HG03025 (cell line): Measurements from ENCODE around the gene DHRS12.
A peak's percentile ranks its signal among the peaks of the same experiment; 100 is the strongest.

Experiments
- ATAC-seq: cut with Tn5 transposase; IDR thresholded peaks from one replicate; pipeline ENCODE4 v1.9.1; 2021; ENCODE audit warnings: mild to moderate bottlenecking, moderate library complexity; ENCODE audit not compliant: unreplicated experiment, low FRiP score

Gene DHRS12

DNA sequence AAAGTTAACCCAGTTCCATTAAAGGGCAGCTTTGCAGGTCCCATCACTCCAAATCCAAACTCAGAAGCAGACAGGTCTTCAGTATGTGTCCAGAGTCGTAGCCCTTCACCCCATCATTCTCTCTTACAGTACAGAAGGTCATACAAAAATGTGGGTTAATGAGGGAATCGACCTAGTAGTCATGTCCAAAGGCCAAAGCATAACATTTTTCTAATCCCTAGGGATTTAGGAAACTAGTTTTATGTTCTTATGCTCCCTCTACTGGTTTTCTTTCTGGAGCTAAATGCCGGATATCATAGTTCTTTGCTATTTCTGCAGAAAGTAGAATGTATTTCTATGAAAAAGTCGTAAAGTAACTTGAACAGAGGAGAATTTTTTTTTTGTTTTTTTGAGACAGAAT lies 72.2 kb downstream of the DHRS12 start:
- no peak for ATAC-seq

DNA sequence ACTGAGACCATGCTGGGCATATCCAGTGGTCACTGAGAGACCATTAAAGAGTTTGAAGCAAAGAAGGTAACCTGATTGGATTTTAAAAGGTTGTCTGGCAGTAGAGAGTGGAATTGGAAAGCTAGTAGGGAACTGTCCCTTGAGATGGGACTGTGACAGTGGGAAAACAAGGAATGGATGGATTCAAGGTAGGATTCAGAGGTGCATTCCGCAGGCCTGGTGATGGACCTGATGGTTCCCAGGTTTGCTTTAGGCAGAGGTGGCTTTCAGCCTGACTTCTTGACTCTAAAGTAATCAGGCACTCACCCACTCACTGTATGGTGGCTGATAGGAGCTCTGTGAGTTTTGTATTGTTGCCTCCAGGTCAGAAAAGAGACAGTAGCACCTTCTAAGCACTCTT lies 73.0 kb downstream of the DHRS12 start:
- ATAC-seq = no peak

DNA sequence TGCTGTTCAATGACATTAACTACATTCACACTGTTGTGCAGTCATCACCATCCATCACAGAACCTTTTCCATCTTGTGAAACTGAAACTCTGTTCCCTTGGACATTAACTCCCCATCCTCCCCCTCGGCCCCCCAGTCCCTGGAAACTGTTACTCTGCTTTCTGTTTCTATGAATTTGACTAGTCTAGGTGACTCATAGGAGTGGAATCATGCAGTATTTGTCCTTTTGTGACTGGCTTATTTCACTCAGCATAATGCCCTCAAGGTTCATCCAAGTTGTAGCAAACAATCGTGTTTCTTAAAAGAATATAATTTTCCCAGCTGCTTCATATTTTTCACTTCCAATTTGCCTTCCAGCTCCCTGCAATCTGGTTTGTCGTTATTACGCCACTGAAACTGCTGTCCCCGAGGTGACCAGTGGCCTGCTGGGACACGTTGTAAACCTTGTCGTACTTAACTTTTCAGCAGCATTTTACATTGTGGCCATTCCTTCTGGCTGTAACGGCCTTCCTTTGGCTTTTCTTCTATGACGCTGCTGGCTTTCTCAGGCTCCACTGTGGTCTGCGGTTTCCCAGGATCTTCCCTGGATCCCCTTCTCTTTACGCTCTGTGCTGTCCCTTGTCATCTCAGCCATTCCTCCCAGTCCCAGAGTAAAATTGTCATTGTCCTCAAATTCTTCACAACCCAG lies 74.0 kb downstream of the DHRS12 start:
- ATAC-seq = no peak

DNA sequence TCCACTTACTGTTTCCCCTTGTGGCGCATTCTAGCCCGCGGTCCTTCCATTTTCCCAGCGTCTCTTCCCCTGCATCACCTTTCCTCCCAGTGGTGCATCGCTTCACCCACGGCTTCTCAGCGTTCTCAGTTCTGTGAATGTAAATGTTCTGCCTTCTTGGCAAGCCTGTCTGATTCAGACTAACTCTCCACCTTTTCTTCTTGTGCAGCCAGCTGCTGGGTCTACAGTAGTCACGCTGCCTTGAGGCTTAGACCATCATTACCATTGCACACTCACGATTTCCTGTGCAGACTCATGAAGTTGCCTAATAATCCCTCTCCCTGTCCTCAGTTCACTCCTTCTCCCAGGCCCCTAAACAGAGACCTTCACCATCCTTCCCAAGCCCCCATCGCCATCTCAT lies 75.0 kb downstream of the DHRS12 start:
- no peak for ATAC-seq

DNA sequence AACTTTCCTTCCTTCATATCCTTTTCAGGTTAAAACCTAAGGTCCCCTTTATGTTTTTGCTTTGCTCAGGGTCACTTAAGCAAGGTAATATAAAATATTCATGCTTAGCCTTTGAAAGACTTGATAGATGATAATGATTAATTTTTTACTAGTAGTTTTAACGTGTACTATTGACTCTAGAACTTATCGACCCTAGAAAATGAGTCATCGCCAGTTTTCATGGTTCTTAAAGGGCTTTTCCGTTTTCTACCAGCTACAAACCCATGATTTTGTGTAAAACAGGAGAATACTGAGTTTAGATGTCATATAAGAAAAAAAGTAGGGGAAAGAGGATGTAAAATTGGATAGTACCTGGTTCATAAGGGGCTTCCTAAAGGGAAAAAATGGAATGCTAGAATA lies 75.7 kb downstream of the DHRS12 start:
- no peak for ATAC-seq

DNA sequence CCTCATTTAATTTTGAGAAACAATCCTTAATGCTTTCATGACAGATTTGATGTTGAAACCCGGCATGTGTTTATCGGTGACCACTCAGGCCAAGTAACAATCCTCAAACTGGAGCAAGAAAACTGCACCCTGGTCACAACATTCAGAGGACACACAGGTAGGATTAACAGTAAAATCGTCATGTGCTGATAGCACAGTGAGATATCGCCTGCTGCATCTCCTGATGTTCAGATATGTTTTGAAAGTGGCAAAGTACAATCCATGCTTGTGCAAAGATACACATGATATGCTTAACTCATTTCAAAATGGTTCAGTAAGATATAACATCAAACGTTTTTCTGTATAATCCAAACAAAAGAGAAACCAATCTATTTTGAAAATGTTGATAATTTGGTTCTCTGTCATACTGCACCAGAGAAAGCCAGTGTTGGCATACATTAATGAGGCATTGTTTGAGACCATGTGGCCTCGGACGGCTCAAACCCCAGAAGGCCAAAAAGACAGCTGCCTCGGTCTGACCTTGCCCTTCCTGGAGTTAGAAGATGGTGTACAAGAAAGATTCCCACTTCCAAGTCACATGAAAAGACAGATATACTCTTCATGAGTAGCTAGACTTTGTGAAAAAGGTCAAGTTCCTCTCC lies 76.2 kb downstream of the DHRS12 start:
- ATAC-seq = no peak

DNA sequence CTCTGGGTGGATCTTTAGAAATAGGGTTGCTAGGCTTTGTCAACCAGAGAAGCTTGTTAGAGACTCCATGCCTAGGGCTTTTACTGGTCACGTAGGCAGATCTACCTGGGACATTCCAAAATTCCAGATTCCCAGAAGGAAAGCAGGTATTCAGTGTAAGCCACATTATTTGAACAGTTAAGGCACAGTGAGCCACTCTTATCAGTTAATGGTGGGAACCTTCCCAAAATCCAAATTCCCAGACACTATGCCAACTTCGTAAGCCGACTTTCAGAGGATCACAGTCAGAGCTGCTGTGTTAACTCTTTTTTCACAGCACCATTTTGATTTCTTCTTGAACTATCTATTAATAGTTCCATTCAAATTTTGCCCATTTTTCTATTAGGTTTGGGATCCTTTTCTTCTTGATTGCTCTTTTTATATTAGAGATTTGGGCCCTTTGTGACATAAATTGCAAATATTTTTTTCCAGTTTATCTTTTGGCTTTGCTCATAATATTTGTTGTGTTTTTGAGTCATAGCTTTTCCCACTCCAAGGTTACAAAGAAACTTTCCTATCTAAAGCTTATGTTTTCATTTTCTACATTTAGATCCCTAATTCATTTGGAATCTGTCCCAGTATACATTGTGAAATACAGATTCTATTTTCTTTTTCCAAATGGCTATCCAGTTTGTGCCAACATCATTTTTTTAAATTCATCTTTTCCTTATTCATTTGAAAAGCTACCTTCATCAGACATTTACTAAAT lies 77.3 kb downstream of the DHRS12 start:
- no peak for ATAC-seq

DNA sequence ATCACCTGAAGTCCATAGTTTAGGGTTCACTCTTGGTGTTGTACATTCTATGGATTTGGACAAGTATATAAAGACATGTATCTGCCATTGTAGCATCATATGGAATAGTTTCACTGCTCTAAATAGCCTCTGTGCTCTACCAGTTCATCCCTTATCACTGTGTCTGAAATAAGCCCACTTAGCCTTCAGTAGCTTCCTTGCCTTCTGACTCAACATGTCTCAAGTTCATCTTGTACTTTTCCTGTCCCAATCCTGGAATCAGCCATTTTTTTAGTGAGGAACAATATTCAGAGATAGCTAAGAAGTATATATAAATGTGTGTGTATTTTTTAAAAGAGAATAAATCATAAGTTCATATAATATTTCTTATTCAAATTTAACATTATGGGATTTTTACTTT lies 79.2 kb downstream of the DHRS12 start:
- no peak for ATAC-seq

DNA sequence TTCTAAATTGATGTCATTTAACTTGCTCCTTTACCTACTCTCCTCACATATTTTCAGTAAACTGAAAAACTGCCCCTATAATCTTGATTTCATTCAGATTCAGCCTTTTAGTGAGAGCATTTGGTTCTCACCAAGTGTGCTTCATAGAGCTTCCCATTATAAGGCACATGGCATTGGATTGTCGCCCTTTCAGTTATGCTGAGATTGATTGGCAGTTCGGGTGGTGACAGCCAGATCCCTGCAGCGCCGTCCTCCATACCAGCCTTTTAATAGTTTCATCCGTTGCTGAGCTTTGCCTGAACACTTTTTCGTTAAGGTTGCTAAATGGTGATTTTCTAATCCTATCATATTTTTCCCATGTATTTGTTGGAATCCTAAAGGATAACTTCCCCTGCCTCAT lies 80.4 kb downstream of the DHRS12 start:
- ATAC-seq = no peak

DNA sequence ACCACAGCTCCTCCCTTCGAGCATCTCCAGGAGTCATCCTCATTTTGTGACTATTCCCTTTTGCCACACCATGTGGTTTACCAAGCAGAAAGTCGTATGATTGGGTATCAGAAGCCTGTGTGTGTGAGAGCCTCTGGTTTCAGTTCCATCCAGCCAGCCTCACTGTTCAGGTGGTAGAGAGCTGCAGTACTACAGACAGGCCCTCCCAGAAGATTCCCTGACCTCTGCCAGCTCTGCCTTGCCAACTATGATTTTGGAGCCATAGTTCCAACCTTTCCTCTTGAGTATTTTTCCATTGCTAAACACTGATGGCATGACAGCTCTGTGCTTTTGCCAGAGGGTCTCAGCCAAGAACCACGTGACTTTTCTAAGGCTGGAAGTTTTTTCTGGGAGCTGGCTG lies 82.5 kb downstream of the DHRS12 start:
- peak; percentile 94 for ATAC-seq

DNA sequence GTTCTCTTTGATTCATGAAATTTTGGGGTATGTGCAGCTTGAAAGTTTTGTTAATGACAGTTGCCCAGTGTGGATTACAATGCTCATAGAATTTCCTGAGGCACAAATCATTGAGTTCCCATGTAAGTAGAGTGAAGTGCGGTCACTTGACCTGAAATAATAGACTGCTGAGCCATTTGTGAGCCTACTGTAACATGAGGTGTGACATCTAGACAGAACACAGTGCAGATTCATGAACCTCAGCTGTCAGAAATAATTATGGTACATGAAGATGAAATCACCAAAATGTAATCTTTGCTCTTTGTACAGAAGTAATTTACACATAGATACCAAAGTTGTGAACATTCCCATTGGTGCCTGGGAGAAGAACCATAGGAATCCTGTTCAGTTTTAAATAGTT lies 84.6 kb downstream of the DHRS12 start:
- no peak for ATAC-seq
